ENCODE data around the gene TBC1D32.
"Not testable (repeated sequence)": the region's sequence is repeated elsewhere in the genome, so short reads cannot be mapped to it uniquely, and the experiment has no call there.

TBC1D32 gene

DNA sequence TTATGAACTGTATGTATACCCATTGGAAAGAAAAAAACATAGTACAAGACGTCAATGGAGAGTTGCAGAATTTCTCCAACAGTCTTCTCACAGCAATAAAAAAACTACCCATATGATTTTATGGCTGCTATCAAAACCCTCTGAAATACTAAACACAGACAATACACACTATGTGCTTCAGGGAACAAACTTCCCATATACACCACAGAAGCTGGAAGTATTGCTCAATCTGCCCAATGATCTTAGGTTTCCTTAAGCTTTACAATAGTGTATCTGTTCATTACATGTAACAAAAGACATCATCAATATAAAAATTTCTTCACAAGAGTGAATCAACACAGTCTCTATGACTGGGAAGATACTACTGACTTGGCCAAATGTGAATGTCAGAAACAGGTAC is 150.5 kb downstream of the TBC1D32 start:
- TF ChIP-seq, protein P1, sequence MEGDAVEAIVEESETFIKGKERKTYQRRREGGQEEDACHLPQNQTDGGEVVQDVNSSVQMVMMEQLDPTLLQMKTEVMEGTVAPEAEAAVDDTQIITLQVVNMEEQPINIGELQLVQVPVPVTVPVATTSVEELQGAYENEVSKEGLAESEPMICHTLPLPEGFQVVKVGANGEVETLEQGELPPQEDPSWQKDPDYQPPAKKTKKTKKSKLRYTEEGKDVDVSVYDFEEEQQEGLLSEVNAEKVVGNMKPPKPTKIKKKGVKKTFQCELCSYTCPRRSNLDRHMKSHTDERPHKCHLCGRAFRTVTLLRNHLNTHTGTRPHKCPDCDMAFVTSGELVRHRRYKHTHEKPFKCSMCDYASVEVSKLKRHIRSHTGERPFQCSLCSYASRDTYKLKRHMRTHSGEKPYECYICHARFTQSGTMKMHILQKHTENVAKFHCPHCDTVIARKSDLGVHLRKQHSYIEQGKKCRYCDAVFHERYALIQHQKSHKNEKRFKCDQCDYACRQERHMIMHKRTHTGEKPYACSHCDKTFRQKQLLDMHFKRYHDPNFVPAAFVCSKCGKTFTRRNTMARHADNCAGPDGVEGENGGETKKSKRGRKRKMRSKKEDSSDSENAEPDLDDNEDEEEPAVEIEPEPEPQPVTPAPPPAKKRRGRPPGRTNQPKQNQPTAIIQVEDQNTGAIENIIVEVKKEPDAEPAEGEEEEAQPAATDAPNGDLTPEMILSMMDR (IDR thresholded peaks at IDR 0.05; ENCODE audit: extremely low read depth, missing control alignments) = no peak
- DNase-seq (ENCODE audit: low spot score) = no peak

DNA sequence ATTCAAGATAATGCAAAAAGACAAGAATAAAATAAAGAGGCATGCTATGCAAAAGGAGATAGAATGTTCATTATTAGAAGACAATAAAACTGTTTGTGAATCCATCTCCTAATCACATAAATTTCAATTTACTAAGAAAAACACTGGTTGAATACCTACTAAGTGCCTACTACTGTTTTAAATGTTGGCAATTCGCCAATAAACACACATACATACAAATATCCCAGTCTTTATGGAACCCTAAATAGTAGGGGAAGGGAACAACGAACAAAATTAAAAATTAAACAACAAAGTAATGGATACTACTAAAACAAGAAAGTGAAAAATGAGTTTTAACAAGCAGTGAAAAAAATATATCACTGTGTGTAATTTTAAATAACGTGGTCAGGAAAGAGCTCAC is 158.5 kb downstream of the TBC1D32 start:
- no peak for DNase-seq (ENCODE audit: low spot score)
- TF ChIP-seq, protein P1 (IDR thresholded peaks at IDR 0.05; ENCODE audit: extremely low read depth, missing control alignments) = no peak

GRCh38 chr6:121172451-121172850 is 161.8 kb downstream of the TBC1D32 start:
- not testable (repeated sequence) for DNase-seq (ENCODE audit: low spot score)

GRCh38 chr6:121171879-121172278 is 162.4 kb downstream of the TBC1D32 start:
- no peak for DNase-seq (ENCODE audit: low spot score)
- TF ChIP-seq, protein P1 (IDR thresholded peaks at IDR 0.05; ENCODE audit: extremely low read depth, missing control alignments) = no peak

DNA sequence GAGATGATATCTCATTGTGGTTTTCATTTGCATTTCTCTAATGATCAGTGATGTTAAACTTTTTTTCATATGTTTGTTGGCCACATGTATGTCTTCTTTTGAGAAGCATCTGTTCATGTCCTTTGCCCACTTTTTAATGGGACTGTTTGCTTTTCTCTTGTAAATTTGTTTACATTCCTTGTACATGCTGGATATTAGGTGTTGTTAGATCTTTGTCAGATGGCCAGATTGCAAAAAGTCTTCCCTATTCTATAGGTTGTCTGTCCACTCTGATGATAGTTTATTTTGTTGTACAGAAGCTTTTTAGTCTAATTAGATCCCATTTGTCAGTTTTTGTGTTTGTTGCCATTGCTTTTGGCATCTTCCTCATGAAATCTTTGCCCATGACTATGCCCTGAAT is 172.4 kb downstream of the TBC1D32 start:
- no peak for DNase-seq (ENCODE audit: low spot score)
- TF ChIP-seq, protein P1 (IDR thresholded peaks at IDR 0.05; ENCODE audit: extremely low read depth, missing control alignments) = no peak

GRCh38 chr6:121160276-121160675 is 174.0 kb downstream of the TBC1D32 start:
- TF ChIP-seq, protein P1 (IDR thresholded peaks at IDR 0.05; ENCODE audit: extremely low read depth, missing control alignments) = no peak

DNA sequence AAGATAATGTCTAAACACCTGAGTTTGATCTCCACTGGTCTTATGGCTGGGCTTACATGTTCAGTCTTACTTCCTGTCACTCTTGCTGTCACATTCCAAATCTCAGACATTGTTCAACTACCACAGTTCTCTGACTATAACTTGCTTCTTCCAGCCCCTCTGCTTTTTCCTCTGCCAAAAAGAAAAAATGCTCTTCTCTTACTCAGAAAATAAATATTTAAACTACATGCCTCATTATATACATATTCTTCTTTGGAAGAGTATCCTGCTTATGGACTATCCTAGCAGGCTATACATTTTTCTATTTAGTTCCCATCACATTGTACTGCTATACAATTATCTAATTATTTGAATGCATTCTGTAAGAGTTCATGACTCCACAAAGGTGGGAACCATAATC is 175.4 kb downstream of the TBC1D32 start:
- TF ChIP-seq, protein P1 (IDR thresholded peaks at IDR 0.05; ENCODE audit: extremely low read depth, missing control alignments) = no peak
- DNase-seq (ENCODE audit: low spot score) = no peak

More at GRCh38 chr6:121160276-121160675, 174.0 kb downstream of the TBC1D32 start:
- no peak for DNase-seq (ENCODE audit: low spot score)

GRCh38 chr6:121158438-121158837 is 175.8 kb downstream of the TBC1D32 start:
- no peak for DNase-seq (ENCODE audit: low spot score)
- TF ChIP-seq, protein P1 (IDR thresholded peaks at IDR 0.05; ENCODE audit: extremely low read depth, missing control alignments) = no peak
